Ecto neural progenitor cell (in vitro differentiated cells): ENCODE data around the gene CA9.

Experiments used
- DNase-seq: peaks from one replicate; pipeline ENCODE4 v3.0.0-alpha.2; 2018; ENCODE audit warnings: low spot score

The CA9 gene

GRCh38 chr9:35691757-35692301 lies 18.1 kb downstream of the CA9 start:
- no peak for DNase-seq

DNA sequence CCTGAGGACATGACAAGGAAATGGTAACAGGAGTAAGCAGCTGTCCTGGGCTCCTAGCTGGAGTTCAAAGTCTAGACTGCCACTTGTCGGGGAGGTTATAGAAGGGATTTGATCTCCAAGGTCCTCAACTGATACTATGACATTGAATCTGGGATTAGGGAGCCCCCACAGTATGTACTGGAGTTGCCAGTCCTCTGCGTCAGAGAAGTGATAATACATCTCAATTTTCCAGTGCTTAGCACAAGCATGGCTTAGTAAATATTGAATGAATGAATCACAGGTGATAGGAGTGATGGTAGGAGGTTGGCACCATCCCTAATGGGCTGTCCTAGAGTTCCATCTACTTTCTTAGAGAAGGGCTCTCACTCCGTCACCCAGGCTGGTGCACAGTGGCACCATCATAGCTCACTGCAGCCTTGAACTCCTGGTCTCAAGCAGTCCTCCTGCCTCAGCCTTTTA lies 22.2 kb downstream of the CA9 start:
- DNase-seq, result no peak

DNA sequence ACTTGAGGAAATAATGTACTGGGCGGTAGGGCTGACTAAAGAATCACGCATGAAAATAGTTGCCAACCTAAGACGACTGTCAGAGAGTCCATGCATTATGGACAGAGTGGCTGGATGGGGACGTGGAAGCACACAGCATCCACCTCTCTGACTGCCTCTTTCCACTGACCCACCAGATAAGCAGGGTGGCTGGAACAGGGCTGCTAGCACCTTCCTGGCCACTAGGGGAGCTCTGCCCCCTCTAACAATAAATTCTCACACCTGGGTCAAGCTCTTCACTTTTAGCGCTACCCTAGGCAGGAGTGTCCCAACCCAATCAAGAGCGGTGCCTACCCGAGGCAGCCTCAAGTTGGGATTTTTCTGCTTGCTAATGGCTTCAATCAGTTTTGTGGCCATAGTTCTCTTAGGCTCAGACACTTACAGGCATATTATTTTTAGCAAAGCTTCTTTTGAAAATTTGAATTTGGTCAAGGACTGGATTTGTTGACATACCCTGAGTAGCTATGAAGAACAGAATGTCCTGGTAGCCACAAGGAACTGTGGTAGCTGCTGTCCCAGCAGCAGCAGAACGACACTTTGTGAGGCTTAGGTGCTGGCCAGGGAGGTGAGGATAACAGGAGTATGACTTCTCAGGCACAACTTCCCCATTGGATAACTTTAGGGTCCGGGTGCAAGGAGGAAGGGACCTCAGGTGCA lies 22.9 kb downstream of the CA9 start:
- peak; percentile 58 for DNase-seq

DNA sequence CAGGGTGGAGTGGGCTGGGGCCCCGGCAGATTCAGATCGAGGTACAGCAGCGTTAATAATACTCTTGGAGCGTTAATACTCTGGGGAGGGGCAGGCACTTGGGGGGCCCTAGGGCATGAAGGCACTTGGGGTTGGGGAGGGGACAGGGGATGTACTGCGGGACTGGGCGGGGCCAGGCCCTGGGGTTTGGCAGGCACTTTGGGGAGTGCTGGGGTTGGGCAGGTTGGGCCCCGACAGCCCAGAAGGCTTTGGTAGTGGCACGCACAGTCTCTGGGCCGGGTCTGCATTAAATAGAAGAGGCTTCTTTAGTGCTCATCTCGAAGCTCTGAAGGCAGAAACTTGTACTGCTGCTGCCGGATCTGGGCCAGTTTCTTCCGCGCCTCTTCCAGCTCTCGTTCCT lies 23.8 kb downstream of the CA9 start:
- DNase-seq, result no peak

DNA sequence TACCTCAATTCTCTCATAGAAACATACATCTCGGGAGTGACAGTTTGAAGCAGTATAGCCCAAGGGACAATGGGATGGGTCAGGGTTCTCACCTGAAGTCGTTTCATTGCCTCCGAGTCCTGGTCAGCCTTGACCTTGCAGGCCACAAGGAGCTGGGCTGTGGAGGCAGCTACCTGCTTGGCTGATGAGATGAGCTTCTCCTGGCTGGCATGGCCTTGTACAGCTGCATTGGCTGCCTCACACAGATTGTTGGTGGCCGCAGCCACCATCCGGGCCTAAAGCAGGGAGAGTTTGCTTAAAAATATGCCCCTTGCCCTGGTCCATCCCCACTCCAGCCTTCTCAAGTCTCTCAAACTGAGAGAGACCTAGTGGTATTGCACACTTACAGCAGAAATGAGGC lies 24.5 kb downstream of the CA9 start:
- DNase-seq, result no peak

GRCh38 chr9:35700031-35700430 lies 26.3 kb downstream of the CA9 start:
- no peak for DNase-seq

DNA sequence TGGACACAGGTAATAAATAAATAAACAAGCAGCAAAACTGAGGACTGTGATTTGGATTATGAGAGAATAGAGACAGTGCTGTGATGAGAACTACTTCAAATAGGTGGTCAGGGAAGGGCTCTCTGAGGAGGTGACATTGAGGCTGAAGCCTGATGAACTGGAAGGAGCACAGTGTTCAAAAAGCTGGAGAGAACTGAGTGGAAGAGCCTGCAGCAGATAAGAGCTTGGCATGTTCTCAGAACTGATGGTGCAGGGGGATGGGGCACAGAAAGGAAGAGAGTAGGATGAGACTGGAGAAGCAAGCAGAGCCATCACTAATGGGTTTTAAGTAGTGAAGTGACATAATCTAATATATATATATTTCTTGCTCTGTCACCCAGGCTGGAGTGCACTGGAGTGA lies 27.2 kb downstream of the CA9 start:
- no peak for DNase-seq

- DNase-seq, result no peak
Measured at GRCh38 chr9:35702696-35703095, 29.0 kb downstream of the CA9 start.

GRCh38 chr9:35703906-35704672 lies 30.4 kb downstream of the CA9 start:
- no peak for DNase-seq

- no peak for DNase-seq
Measured at GRCh38 chr9:35705372-35705771, 31.6 kb downstream of the CA9 start.

GRCh38 chr9:35705836-35706430 lies 32.2 kb downstream of the CA9 start:
- no peak for DNase-seq

DNA sequence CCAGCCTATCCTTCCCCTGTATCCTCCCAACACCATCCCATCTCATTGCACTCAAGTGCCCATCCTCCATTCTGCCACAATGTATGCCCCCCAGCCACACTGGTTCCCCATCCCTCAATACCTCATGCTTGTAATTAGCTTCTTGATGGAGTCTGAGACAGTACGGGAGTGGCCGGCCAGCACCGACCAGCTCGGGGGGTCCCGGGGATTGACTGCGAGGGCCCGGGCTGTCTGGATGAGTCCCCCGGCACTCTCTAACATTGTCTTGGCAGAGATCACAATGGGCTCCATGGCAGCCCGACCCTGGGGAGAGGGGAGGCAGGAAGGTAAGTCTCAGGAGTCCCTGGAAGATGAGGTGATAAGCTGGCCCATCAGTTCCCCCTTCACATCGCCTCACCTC lies 33.2 kb downstream of the CA9 start:
- no peak for DNase-seq

DNA sequence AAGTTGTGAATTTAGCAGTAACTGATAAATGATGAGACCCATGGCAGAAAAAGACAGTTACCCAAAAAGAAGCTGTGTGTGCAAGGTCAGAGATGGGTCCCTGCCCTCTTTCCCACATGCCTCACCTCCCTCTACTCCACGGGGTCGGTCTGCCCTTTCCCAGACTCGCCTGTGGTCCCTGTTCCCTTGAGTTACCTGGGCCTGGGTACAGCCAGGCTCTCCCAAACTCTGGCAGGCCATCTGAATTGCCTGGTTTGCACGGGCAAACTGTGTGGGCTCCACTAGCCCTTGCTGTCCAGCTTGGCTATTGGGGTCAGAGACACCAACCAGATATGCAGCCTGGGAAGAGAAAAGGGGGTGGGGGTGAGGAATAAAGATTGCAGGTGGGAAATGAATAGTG lies 34.4 kb downstream of the CA9 start:
- no peak for DNase-seq

DNA sequence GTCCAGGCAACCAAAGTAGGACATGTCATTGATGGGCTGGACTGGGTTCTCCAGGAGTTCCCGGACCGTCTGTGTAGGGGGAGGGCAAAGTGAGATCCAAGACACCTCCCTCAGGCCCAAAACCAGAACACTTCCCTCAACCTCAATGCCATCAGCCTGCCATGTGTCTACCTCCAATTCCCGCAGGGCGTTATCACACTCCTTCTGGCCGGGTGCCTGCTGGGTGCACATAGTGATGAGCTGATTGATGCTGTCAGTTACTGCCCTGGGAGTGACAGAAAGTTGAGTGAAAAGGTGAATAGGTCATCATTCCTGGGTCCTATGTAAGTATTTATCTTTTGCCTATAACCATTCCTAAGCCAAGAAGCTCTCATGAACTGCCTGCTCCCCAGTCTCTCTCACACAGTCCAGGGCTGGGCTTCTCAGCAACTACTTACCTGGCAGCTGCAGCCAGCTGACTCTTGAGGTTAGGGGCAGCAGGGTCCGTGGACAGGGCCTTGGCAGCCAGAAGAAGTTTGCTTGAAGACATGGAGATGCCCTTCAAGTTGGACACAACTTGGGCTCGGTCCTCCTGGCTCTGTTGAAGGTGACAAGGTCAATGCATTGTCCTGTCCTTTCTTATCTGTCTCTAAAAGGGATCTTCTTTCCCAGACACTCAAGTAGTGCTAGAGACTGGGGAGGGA lies 37.2 kb downstream of the CA9 start:
- DNase-seq, result no peak

DNA sequence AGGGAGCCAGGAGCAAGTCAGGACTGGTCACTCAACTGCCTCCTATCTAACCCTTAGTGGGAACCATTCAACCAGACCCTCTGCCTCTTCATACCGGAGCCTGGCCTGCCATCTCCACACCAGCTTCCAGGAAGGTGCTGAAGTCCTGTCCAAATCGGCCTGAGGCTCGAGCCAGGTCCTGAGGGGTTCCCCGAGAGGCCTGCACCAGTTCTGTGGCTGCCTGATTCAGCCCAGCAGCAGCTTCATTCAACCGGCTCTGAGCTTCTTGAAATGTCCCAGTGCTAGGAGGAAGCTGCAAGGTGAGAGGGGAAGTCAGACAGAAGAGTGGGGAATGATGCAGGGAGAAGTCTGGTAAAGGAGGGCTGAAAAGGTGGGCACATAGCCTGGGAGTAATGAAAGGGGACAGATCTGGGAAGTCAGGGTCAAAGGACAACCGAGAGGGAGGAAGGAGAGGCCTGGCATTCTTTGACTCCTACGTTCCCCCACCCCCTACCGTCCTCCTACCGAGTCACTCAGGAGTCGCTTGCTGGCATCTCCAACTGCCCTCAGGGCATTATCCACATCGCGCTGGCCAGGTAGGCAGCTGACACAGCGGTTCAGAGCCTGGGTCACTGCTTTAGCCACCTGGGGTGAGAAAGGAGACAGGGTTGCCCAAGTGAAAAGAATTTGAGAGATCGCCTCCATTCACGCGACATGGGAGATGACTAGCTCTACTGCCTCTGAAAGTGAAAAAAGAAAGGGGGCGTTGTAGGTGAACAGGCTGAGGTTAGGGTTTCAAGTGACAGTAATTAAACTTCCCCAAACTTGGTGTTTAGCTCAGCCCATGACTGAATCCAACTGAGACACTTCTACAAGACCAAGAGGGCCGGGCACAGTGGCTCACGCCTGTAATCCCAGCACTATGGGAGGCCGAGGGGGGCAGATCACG lies 38.0 kb downstream of the CA9 start:
- DNase-seq, result no peak

- DNase-seq, result peak; percentile 52
Measured at GRCh38 chr9:35712762-35713400, 39.2 kb downstream of the CA9 start.

DNA sequence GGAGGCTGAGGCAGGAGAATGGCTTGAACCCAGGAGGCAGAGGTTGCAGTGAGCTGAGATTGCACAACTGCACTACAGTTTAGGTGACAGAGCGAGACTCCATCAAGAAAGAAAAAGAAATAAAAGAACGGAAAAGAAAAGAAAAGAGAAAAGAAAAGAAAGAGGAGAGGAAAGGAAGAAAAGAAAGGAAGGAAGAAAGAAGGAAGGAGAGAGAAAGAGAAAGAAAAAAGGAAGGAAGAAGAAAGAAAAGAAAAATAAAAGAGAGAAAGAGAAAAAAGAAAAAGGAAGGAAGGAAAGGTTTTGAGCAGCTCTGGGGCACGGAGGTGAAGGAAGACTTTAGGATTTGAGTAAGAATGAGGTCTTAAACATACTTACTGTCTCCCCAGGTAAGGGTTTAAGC lies 39.9 kb downstream of the CA9 start:
- no peak for DNase-seq

DNA sequence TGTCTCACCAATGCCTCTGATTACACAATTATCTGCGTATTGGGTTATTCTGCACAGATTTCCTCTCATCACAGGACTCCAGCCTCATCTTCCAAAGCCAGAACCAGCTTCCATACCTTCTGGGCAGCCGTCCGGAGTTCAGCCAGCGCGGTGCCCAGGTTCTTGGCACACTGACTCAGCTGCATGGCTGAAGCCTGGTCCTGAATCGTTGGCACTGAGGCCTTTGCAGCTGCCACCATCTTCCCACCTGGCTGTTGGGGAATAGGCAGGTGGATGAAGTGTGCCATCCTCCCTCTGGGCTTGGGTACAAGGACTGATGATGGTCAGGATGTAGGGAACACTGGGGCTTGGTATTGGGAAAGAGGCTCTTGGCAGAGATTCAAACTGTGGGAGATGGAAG lies 40.4 kb downstream of the CA9 start:
- no peak for DNase-seq

GRCh38 chr9:35714579-35715252 lies 41.0 kb downstream of the CA9 start:
- peak; percentile 24 for DNase-seq

DNA sequence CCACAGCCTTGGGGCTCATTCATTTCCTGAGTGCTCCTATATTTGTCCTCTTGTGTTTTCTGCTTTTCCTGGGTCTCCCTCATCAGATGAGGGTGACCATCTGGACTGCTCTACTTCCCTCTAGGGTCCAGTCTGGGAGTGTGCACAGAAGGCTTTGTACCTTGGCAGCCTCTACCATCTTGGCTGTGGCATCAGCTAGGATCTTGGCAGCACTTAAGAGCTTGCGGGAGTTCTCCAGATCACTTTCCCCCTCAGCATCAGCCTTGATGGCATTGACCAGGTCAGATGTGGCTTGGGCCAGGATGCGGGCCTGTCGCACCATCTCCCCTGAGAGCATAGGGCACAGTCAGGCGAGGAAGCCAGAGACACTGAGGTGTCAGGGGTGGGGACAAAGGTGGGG lies 42.5 kb downstream of the CA9 start:
- DNase-seq, result peak; percentile 32
